GM19025 (cell line): ENCODE measurements around the gene SYNJ1.
"Not testable (repeated sequence)": the region's sequence is repeated elsewhere in the genome, so short reads cannot be mapped to it uniquely, and the experiment has no call there.

ENCODE experiments used
- ATAC-seq: cut with Tn5 transposase; IDR thresholded peaks from one replicate; pipeline ENCODE4 v1.9.1; 2021; ENCODE audit warnings: mild to moderate bottlenecking, low read depth, moderate library complexity; ENCODE audit not compliant: unreplicated experiment

SYNJ1 gene

DNA sequence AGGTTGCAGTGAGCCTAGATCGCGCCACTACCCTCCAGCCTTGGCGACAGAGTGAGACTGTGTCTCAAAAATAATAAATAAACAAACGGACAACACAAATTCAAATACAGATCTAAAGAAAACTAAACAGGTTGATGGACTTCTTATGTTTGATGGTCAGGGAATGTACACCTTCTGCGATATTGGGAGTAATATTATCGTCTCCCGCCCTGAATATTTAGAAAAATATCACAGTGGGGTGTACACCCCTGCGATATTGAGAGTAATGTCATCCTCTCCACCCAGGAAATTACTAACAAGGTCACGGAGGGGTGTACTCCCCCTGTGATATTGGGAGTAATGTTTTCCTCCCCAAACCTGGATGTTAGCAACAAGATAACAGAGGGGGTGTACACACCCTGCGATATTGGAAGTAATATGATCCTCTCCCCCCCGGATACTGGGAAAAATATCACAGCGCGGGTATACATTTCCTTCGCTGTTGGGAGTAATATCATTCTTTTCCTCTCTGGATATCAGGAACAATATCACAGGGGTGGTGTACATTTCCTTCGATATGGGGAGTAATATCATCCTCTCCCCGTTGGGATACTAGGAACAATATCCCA lies 114.3 kb downstream of the SYNJ1 start:
- no peak for ATAC-seq

DNA sequence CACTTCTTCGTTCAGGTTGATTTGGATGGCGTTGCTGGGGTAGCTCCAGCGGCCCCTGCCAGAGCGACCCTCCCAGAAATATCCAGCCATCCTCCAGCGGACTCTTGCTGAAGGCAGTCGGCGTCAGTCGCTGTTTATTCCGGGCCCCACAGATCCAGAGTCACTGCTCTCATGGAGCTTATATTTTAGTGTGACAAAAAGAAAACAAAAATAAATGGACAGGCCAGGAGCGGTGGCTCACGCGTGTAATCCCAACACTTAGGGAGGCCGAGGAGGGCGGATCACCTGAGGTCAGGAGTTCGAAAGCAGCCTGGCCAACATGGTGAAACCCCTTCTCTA lies 114.8 kb downstream of the SYNJ1 start:
- ATAC-seq: no peak

DNA sequence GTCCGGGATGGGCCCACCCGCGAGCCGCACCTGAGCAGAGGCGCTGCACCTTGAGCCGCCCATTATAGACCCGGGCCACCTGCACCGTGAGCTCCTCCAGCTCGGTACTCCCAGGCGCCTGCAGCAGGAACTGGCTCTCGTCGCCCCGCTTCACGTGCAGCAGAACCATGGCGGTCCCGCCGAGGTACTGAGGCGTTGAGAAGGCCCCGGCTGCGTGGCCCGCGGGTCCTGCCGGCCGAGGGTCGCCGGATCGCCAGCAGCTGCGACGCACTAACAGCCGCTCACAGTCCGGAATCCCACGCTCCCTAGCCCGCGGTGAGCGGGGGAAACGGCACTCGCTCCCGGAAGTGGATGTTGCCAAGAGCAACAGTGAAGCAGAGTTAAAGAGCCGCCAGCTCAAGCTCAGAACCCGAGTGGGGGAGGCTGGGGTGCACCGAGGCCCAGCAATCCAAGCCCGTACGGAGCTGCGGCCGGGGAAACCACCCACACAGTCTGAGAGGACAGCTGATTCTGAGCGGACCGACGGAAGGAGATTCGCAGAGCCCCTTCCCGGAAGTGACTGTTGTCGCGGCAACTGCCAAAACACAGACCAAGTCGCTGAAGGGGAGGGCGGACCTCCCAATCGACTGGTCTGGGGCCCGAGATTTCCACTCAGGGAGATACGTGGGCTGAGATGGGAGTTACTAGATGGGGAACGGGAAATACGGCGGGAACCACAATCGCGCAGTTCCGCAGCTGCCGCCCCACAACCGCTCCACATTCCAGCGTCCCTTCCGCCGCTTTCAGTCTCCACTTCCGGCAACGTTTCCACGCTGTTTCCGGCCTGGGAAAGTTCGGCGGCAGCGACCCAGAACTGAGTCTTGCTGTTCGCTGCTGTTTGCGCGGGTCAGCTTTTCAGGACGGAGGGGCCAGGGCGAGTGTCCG lies 115.5 kb downstream of the SYNJ1 start, which contains the start of gene CFAP298:
TSS of gene CFAP298 (minus strand) at position 303 of the 924 bp plus-strand sequence. CDS start at position 169, 134 bp downstream.
- peak; percentile 92 for ATAC-seq

DNA sequence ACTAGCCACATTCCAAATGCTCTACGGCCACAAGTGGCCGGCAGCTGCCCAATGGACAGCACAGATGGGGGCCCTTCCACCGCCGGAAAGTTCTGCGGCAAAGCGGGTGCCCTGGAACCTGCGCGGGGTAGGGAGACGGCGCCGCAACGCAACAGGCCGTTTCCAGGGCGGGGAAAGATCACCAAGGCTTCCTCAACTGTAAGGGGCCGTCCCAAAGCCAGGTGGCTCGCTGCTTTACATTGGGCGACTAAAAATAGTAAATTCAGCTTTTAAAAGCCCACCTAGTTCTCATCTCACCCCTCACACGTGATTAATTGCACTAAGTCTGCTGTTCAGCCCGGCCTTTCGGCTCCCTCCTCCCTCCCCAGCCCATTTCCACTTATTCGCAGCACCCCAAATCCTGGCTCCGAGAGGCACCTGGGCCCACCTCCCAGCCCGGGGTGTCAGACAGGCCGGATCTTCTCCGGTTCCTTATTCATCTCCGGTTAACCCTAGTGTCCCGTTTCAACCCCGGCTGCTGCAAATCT lies 116.3 kb downstream of the SYNJ1 start:
- ATAC-seq: no peak

DNA sequence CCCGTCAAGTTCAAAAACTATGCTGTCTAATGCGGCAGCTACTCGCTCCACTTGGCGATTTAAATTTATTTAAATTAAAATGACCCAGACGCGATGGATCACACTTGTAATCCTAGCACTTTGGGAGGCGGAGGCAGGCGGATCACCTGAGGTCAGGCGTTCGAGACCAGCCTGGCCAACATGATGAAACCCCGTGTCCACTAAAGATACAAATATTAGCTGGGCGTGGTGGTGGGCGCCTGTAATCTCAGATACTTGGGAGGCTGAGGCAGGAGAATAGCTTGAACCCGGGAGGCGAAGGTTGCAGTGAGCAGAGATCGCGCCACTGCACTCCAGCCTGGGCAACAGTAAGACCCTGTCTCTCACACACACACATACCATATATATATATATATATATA lies 116.9 kb downstream of the SYNJ1 start:
- not testable (repeated sequence) for ATAC-seq

DNA sequence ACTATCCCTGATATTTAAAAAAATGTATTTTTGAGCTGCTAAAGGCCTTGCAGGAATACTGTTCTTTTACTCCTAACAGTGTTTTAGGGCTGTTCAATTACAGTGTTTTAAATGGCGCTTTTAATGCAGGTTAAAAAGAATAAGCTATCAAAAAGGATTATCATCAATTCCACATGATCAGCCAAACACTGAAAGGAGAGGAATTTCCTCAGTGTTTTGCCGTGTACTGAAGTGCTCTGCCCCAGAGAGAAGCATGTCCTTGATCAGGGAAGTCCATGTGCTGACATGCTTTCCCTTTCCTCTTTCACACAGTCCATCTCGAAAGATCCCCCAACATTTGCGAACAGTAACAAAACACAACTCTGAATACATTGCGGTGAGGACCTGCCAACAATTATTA lies 119.0 kb downstream of the SYNJ1 start:
- ATAC-seq: no peak

DNA sequence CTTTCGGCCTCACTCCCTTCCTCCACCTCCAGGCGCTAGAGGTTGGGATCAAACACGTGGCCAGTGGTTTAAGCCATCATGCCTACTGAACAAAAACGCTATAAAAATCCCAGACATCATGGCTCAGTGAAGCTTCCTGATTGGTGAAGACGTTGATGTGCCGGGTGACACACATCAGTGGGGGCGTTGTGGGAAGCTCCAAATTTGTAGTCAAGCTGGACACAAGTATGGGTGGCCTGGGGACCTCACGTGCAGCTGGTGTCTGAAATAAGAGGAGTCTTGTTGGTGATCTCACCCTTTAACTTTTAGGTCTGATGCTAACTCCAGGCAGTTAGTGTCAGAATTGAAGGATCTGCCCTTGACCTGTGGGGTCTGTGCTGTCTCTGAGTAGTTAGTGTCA lies 122.3 kb downstream of the SYNJ1 start:
- no peak for ATAC-seq

DNA sequence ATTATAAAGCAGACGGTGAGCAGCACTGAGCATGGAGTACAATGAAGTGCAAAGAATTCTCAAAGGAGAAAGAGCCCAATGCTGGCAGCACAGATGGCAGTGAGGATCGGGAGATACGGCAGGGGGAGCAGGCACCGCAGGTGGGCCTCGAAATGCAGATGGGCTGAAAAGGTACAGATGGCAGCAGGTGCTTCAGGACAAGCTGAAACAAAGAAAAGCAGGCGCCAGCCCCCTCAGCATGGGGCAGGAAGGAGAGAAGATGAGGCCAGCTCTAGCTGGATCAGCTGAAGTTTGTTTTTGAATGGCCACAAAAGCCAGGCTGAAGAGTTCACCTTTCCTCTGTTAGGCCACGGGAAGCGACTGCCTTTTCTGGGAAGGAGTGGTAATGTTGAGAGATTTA lies 123.3 kb downstream of the SYNJ1 start:
- ATAC-seq: no peak

DNA sequence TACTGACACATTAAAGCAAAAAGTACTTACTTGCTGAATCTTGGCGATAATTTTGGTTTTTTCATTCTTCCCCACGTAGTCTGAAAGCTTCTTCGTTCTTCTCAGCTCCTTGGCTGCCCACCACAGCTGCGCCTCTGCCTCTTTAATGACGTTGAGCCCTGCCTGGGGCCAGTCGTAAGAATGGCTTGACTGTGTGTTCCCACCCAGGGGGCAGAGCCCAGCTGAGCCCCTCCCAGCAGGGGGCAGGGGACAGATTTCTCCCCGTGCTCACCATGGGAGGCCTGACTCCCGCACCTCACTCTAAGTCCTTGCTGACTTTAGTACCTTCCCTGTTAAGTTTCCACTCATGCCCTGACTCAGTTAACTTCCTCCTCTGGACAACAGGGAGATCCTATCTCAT lies 124.7 kb downstream of the SYNJ1 start:
- no peak for ATAC-seq

DNA sequence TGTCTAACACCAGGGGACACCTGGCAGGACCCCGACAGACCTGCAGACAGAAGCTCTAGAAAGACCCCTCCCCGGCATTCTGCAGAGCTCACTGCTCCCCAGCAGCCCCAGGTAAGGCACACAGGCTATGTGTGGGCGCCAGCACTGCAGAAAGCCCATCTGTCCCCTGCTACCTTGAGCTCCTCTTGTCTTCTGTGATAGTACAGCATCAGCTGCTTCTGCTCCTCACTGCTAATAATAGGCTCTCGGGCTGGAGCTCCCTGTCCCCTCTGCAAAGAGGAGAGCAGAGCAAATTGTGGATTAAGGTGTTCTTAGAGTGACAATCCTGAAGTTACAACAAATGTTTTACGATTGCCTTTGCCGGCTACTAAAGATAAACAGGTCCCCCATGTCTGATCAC lies 125.7 kb downstream of the SYNJ1 start:
- ATAC-seq: no peak

DNA sequence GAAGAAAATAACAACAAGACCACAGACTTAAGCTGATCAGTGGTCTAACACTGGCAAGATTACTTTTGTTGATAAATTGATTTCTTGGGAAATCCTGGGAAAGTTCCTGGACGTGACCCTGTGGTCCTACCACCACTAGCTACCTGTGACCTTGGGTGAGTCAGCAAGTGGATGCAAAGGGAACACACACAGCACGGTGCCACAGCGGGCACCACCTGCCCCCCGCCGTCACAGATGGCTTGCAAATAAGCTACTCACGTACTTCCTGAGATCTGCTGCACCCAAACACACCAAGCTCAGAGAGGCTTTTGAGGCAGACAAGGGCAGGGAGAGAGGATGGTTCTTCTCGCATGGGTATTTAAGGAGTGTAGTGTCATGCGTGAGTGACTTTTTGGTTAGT lies 128.3 kb downstream of the SYNJ1 start:
- ATAC-seq: no peak

DNA sequence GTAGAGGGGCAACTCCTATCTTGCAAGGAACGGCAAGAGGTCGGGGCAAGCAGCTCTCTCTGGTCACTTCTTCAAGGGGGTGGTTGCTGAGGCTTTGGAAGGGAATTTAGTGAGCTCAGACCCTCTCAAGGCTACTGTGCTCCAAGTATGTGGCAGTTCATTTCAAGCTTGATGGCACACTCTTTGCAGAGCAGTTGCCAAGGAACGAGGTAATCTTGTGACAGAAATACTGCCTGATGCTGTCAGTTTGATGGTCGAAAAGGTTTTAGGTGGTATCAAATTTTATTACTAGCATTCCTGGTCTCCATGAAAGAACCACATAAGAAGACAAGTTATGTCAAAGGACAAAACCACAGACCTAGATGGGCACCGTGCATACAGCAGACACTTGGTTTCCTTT lies 128.7 kb downstream of the SYNJ1 start:
- no peak for ATAC-seq

DNA sequence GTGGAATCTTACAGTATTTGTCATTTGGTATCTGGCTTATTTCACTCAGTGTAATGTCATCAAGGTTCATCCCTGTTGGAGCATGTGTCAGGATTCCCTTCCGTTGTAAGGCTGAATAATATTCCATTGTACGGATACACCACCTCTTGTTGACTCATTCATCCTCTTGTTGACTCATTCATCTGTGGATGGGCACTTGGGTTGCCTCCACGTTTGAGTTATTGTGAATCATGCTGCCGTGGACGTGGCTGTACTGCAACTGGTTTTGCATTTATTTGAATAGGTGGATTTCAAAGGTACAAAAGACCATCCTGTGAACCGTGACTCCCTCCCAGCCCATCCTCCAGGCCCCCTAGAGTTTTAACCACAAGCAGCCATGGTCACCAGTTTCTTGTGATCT lies 130.6 kb downstream of the SYNJ1 start:
- ATAC-seq: no peak

DNA sequence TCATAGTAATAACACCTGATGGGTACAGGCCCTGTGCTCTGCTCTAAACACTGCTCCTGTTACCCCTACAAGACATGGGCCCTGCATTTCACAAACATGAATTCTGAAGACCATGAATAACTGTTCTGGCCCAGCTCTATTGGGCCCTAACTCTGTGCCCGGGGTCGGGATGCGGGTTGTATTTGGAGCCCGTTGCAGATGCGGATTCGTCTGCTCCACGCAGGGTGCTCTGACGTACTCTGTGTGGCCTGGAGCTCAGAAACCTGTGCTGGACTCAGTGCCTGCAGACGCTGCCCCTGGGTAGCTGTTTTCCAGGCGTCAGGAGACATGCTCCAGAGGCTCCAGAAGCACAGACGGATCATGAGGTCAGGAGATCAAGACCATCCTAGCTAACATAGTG lies 132.4 kb downstream of the SYNJ1 start:
- no peak for ATAC-seq

DNA sequence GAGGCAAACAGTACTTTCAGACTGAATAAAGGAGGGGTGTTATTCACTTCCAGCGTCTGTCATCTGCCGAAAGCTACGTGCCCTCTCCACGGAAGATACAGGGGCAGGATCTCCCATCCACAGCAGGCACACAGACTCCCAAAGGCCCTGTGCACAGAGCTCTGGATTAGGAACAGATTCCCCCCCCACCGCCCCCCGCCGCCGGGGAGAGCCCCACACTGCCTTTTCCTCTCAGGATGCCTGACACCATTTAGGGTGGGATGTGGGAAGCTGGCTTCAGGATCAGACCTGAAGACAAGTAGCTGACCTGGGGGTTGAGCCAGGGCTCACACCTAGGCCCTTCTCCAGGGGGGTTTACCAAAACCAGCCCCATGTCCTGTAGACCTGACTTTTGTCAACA lies 134.1 kb downstream of the SYNJ1 start:
- ATAC-seq: no peak

DNA sequence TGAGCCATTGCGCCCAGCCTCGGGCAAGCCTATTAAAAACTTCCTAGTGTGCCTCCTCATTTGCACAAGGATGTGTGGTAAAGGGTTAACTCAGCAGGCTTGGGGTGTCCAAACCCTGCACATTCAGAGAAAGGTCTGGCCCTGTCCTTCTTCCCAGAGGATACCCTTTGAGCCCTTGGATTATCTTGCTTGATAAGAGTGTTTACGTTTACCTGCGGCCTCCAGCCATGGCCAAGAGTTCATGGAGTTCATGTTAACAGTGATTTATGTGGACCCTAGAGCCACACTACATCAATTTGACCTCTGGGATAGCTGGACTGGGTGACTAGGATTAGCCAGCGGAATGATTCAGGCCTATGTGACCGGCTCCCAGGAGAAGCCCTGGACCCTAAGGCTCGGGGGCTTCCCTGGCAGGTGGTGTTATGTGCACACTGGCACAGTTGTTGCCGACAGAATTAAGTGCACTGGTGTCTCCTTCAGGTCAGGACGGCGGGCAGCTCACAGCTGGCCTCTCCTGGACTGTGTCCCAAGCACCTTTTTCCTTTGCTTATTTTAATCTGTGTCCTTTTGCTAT lies 134.8 kb downstream of the SYNJ1 start:
- ATAC-seq: no peak

DNA sequence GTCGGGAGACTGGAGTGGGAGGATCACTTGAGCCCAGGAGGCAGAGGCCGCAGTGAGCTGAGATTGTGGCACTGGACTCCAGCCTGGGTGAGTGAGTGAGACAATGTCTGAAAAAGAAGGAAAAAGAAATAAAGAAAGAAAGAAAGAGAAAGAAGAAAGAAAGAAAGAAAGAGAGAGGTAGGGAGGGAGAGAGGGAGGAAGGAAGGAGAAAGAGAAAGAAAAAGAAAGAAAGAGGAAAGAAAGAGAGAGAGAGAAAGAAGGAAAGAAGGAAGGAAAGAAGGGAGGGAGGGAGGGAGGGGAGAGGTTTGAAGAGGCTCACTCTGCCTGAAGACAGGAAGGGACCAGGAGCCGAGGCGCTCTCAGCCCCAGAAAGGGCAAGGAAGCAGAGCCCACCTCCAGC lies 137.7 kb downstream of the SYNJ1 start:
- no peak for ATAC-seq

DNA sequence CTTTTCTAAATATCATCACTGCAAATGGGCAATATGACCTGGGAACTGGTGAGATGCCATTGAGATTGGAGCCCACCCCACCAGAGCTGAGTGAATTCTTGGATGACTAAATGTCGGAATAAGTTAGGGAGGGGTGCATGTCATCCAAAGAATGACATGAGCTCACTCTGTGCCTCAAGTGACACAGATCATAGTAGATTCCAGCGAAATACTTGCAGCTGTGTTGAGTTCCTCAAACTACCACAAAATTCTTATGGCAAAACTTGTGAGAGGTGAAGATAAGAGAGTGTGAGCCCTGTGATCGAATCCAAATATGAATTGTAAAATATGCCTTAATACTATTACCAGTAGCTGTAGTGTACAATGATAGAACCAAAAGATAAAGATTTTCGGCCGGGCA lies 140.2 kb downstream of the SYNJ1 start:
- ATAC-seq: no peak

DNA sequence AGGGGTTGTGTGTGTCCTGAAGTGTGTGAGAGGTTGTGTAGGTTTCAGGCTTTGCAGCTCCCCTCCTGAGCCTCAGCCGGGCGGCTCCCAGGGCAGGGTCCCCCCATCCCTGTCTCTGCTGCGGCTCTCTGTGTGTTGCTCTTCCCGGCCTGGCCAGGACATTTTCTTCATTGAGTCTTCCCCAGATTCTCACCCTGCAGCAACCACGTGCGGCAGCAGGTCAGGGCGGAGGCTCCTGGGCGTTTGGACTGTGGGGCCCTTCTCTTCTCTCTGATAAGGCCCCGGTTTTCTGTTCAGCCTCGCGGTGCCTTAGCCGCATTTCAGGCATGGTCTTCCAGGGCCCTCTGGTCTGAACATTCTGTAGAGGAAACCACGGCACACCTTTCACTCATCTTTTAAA lies 140.7 kb downstream of the SYNJ1 start:
- no peak for ATAC-seq

DNA sequence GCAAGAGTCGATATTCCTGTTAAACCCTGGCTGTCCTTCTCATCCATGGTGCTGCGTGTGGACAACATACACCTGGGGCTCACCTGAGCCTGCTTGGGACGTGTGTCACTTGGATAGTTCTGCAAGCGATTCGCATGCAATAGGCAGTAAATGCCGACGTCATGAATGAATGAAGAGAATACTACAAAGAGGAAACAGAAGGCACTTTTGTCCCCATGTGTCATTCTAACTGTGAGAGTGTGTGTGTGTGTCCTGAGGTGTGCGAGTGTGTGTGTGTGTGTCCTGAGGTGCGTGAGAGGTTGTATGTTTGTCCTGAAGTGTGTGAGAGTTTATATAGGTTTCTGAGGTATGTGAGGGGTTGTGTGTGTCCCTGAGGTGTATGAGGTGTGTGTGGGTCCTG lies 141.8 kb downstream of the SYNJ1 start:
- no peak for ATAC-seq

DNA sequence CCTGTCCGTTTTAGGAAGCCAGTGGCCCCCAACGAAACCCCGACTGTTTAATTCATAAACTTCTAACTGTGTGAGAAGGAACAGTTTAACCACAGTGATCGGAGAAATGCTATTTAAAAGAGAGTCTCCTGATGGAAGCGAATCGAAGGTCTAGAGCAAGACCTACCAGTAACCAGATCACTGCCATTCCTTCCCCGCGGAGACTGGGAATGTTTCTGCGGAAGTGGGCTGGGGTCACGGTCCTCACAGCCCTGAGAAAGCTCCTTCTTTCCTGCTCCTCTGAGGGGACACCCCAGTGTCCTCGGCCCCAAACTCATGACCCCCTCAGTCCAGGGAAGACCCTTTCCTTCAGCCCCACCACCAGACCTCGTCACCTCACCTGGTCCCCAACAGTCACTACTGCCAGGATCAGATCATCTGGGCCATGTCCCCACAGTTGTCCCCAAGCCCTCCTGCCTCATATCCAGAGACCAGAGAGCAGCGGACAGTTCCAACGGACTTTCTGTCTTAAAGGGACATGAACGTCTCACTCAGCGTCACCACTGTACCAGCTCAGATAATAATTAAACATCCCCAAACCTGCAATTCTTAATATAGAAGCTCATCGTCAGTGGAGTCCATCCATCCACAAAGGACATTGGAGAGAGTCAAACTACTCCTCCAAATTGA lies 142.6 kb downstream of the SYNJ1 start, which contains the start of gene TCP10L:
TSS of gene TCP10L (minus strand) at position 482 of the 669 bp plus-strand sequence. CDS start 1,219 bp downstream, outside the sequence.
- no peak for ATAC-seq
